MM.1S (cell line): Measurements from ENCODE around the gene SMIM17.

Experiments
- DNase-seq: peaks from one replicate; pipeline ENCODE4 v3.0.0-alpha.2; 2015
- H2AFZ ChIP-seq: fragments of 300-600 bp; sonication (generic); 2 replicates; pipeline ENCODE4 v1.6.0; 2016; ENCODE audit warnings: antibody characterized with exemption, low read length
- H3F3A ChIP-seq: fragments of 300-600 bp; sonication (generic); 2 replicates; pipeline ENCODE4 v1.6.1; 2016; ENCODE audit warnings: mild to moderate bottlenecking, antibody characterized with exemption, low read length, moderate library complexity, mixed read lengths; ENCODE audit not compliant: insufficient read depth
- H3K27ac ChIP-seq: fragments of 300-600 bp; sonication (generic); 2 replicates; pipeline ENCODE4 v1.5.1; 2016; ENCODE audit warnings: mild to moderate bottlenecking, low read length
- H3K27me3 ChIP-seq: fragments of 300-600 bp; sonication (generic); replicated peaks from 2 replicates; pipeline ENCODE4 v1.6.0; 2016; ENCODE audit warnings: low read length; ENCODE audit not compliant: insufficient read depth
- H3K36me3 ChIP-seq: fragments of 300-600 bp; sonication (generic); replicated peaks from 2 replicates; pipeline ENCODE4 v1.6.1; 2016; ENCODE audit warnings: mild to moderate bottlenecking, low read length, mixed read lengths; ENCODE audit not compliant: insufficient read depth
- H3K4me1 ChIP-seq: fragments of 300-600 bp; sonication (generic); 2 replicates; pipeline ENCODE4 v1.6.1; 2016; ENCODE audit warnings: low read length, mixed read lengths
- H3K4me2 ChIP-seq: fragments of 300-600 bp; sonication (generic); 2 replicates; pipeline ENCODE4 v1.6.0; 2016; ENCODE audit warnings: low read depth, low read length
- H3K4me3 ChIP-seq: fragments of 300-600 bp; sonication (generic); 2 replicates; pipeline ENCODE4 v1.5.1; 2016; ENCODE audit warnings: low read length, mixed read lengths
- H3K79me2 ChIP-seq: fragments of 300-600 bp; sonication (generic); 2 replicates; pipeline ENCODE4 v1.6.1; 2016; ENCODE audit warnings: mixed run types, low read length, mixed read lengths
- H3K9ac ChIP-seq: fragments of 300-600 bp; sonication (generic); 2 replicates; pipeline ENCODE4 v1.6.1; 2016; ENCODE audit warnings: low read length, mixed read lengths
- H3K9me2 ChIP-seq: fragments of 300-600 bp; sonication (generic); replicated peaks from 2 replicates; pipeline ENCODE4 v1.6.1; 2016; ENCODE audit warnings: mild to moderate bottlenecking, low read length, mixed read lengths; ENCODE audit not compliant: insufficient read depth
- H3K9me3 ChIP-seq: fragments of 300-600 bp; sonication (generic); replicated peaks from 2 replicates; pipeline ENCODE4 v1.6.1; 2016; ENCODE audit warnings: mild to moderate bottlenecking, low read length, mixed read lengths; ENCODE audit not compliant: insufficient read depth
- H4K20me1 ChIP-seq: fragments of 300-600 bp; sonication (generic); 2 replicates; pipeline ENCODE4 v1.6.1; 2016; ENCODE audit warnings: mild to moderate bottlenecking, low read length, moderate library complexity, mixed read lengths; ENCODE audit not compliant: insufficient read depth
- EZH2 ChIP-seq: fragments of 300-600 bp; sonication (generic); optimal IDR thresholded peaks from 2 replicates; pipeline ENCODE3; 2017; ENCODE audit warnings: low read depth, mild to moderate bottlenecking, antibody characterized with exemption, low read length, mixed read lengths
- EZH2phosphoT487 ChIP-seq: fragments of 300-600 bp; sonication (generic); IDR thresholded peaks from 2 replicates; pipeline ENCODE4 v1.6.1; 2018; ENCODE audit warnings: antibody characterized with exemption, low read length
- TF ChIP-seq, protein P1 (sequence below): fragments of 300-600 bp; sonication (generic); IDR thresholded peaks from 2 replicates; pipeline ENCODE4 v1.5.1; 2016; ENCODE audit warnings: antibody characterized with exemption, low read length, mixed read lengths

Gene SMIM17

GRCh38 chr19:56619121-56619520 lies 23.8 kb upstream of the SMIM17 start:
- DNase-seq = no peak
- H3K4me2 ChIP-seq = no peak overlapping the region
- no peaks in the 10 kb centered on the region for H3F3A ChIP-seq
- no peak overlapping the region for H3K27ac ChIP-seq
- TF ChIP-seq EZH2 (no peak), EZH2phosphoT487 (no peak)
- TF ChIP-seq, protein P1, sequence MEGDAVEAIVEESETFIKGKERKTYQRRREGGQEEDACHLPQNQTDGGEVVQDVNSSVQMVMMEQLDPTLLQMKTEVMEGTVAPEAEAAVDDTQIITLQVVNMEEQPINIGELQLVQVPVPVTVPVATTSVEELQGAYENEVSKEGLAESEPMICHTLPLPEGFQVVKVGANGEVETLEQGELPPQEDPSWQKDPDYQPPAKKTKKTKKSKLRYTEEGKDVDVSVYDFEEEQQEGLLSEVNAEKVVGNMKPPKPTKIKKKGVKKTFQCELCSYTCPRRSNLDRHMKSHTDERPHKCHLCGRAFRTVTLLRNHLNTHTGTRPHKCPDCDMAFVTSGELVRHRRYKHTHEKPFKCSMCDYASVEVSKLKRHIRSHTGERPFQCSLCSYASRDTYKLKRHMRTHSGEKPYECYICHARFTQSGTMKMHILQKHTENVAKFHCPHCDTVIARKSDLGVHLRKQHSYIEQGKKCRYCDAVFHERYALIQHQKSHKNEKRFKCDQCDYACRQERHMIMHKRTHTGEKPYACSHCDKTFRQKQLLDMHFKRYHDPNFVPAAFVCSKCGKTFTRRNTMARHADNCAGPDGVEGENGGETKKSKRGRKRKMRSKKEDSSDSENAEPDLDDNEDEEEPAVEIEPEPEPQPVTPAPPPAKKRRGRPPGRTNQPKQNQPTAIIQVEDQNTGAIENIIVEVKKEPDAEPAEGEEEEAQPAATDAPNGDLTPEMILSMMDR = no peak
- no peaks in the 10 kb centered on the region; the same call in 1 of the 2 replicates for H3K36me3 ChIP-seq
- no peak overlapping the region for H3K4me3 ChIP-seq
- H3K27me3 ChIP-seq = no peaks in the 10 kb centered on the region
- no peak overlapping the region for H3K9ac ChIP-seq
- H3K9me3 ChIP-seq = no peaks in the 10 kb centered on the region
- no peak overlapping the region for H2AFZ ChIP-seq
- no peaks in the 10 kb centered on the region for H3K4me1 ChIP-seq
- no peaks in the 10 kb centered on the region for H4K20me1 ChIP-seq
- H3K9me2 ChIP-seq = no peaks in the 10 kb centered on the region
- H3K79me2 ChIP-seq = no peaks in the 10 kb centered on the region

GRCh38 chr19:56622374-56622773 lies 20.6 kb upstream of the SMIM17 start:
- Histone ChIP-seq H3K9me3 (no peaks in the 10 kb centered on the region), H4K20me1 (no peaks in the 10 kb centered on the region), H3K79me2 (no peaks in the 10 kb centered on the region), H3K4me2 (no peak overlapping the region), H3K4me1 (no peaks in the 10 kb centered on the region), H3F3A (no peaks in the 10 kb centered on the region), H3K27me3 (no peaks in the 10 kb centered on the region), H3K9ac (no peak overlapping the region), H3K36me3 (no peaks in the 10 kb centered on the region; the same call in 1 of the 2 replicates), H2AFZ (no peak overlapping the region), H3K4me3 (no peak overlapping the region), H3K9me2 (no peaks in the 10 kb centered on the region), H3K27ac (no peak overlapping the region)
- TF ChIP-seq EZH2phosphoT487 (no peak), EZH2 (no peak)
- TF ChIP-seq, protein P1 = no peak
- DNase-seq = no peak

DNA sequence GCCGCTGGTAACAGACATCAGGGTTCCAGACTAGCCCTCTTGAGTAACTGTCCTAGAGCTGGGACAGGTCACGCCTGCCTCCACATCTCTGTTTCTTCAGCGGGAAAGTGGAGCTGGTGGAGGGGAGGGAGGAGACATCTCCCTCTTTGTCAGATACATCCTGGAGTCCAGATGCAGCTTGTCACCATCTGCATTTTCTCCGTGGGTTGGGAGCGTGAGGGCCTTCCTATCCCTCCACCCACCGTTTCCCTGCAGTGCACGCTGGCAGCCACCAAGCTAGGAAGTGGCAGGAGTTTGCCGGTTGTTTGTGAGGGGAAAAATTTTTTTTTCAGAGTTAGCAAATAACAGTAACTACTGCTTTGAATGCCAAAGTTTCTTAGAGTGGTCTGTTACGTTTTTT lies 20.0 kb upstream of the SMIM17 start:
- Histone ChIP-seq H3K9ac (no peak overlapping the region), H3F3A (no peaks in the 10 kb centered on the region), H3K27me3 (no peaks in the 10 kb centered on the region), H3K36me3 (no peaks in the 10 kb centered on the region; the same call in 1 of the 2 replicates), H3K4me2 (no peak overlapping the region), H3K27ac (no peak overlapping the region), H3K9me3 (no peaks in the 10 kb centered on the region), H3K4me3 (no peak overlapping the region), H3K4me1 (no peaks in the 10 kb centered on the region), H3K79me2 (no peaks in the 10 kb centered on the region), H4K20me1 (no peaks in the 10 kb centered on the region), H3K9me2 (no peaks in the 10 kb centered on the region), H2AFZ (no peak overlapping the region)
- no peak for DNase-seq
- TF ChIP-seq, protein P1 = no peak
- TF ChIP-seq EZH2phosphoT487 = no peak
- TF ChIP-seq EZH2 = no peak
